GM18505 (cell line): ENCODE data around the gene GLUD1.
"Not testable (repeated sequence)": the region's sequence is repeated elsewhere in the genome, so short reads cannot be mapped to it uniquely, and the experiment has no call there.

Source experiments
- ATAC-seq: cut with Tn5 transposase; IDR thresholded peaks from one replicate; pipeline ENCODE4 v1.9.1; 2021; ENCODE audit not compliant: unreplicated experiment
- POLR2A ChIP-seq: IDR thresholded peaks from 4 replicates; pipeline ENCODE4 v1.6.1; 2011; ENCODE audit warnings: borderline replicate concordance; ENCODE audit not compliant: insufficient read depth, insufficient read length; ENCODE audit errors: extremely low read depth

The GLUD1 gene

DNA sequence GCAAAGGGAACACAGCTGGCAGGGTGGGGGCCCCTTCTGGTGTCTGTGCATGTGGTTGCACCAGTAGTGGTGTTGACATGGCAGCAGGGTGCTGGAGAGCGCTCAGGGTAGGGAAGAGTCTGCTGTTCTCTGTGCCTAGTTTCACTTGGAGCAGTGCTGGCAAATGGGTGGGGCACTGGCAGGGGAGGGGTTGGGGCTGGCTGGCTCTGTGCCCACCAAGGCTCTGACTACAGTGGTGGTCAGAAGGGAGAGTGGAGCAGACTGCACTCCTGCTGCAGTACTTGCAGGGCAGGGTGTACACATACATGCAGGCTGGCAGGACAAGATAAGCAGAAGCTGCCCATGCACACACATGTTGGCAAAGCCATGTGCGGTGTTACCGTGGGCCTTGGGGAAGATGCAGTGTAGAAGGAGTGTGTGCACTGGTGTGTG is 56.3 kb downstream of the GLUD1 start:
- ATAC-seq, result no peak

DNA sequence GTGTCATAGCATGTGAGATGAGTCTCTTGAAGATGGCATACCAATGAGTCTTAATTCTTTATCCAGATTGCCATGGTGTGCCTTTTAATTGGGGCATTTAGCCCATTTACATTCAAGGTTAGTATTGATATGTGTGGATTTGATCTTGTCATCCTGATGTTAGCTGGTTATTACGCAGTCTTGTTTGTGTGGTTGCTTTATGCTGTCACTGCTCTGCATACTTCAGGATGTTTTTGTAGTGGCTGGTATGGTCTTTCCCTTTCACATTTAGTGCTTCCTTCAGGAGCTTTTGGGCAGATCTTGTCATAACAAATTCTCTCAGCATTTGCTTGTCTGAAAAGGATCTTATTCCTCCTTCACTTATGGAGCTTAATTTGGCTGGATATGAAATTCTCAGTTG is 58.0 kb downstream of the GLUD1 start:
- no peak for ATAC-seq
- no peak for TF ChIP-seq POLR2A

More for the DNA sequence above, 56.3 kb downstream of the GLUD1 start:
- TF ChIP-seq POLR2A, result no peak

DNA sequence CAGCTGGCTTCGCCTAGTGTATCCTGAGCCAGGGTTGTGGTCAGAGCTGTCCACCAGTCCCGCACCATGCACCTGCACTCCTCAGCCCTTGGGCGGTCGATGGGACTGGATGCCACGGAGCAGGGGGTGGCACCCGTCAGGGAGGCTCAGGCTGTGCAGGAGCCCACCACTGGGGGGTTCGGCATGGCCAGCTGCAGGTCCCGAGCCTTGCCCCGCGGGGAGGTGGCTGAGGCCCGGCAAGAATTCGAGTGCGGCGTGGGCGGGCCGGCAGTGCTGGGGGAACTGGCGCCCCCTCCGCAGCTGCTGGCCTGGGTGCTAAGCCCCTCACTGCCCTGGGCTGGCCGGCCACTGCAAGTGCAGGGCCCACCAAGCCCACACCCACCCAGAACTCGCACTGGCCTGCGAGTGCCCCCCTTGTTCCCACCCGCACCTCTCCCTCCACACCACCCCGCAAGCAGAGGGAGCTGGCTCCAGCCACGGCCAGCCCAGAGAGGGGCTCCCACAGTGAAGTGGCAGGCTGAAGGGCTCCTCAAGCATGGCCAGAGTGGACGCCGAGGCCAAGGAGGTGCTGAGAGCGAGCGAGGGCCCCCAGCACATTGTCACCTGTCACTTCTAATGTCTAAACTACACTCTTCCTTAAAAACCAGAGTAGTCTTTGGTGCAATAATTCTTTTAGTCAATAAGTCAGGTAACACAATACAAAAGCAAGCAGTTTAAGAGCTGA is 63.6 kb downstream of the GLUD1 start:
- no peak for TF ChIP-seq POLR2A
- ATAC-seq, result no peak

DNA sequence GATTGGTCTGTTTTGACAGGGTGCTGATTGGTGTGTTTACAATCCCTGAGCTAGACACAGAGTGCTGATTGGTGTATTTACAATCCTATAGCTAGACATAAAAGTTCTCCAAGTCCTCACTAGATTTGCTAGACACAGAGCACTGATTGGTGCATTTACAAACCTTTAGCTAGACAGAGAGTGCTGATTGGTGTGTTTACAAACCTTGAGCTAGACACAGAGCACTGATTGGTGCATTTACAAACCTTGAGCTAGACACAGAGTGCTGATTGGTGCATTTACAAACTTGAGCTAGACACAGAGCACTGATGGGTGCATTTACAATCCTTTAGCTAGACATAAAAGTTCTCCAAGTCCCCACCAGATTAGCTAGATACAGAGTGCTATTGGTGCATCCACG is 64.2 kb downstream of the GLUD1 start:
- ATAC-seq, result not testable (repeated sequence)

DNA sequence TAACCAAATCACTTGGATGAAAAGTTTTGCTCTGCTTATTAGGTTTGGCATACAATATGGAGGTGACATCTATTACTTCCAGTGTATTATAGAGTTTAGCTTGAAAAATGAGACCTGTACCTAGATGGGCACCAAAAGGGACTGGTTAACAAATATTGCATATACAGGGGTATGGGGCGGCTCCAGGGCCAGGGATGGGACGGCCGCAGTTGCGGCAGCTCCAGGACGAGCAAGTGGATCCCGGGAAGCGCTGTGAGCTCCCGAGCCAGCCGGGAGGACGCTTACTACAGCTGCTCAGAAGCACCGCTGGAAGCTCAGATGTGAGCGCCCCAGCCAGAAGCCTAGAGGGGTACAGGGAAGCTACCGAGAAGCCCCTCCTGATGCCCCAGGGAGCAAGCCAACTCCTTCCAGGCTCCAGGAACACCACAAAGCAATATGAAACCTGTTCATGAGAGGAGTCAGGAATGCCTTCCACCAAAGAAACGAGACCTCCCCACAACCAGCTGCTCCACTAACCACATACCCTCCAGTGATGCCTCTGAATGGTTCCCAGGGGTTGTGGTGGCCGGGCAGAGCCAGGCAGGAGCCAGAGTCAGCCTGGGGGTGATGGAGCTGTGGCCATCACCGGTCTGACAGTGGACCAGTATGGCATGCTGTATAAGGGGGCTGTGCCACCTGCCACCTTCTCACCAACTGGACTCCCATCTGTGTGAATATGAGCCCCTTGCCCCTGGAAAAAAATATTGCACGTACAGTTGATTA is 67.7 kb downstream of the GLUD1 start:
- not testable (repeated sequence) for ATAC-seq

DNA sequence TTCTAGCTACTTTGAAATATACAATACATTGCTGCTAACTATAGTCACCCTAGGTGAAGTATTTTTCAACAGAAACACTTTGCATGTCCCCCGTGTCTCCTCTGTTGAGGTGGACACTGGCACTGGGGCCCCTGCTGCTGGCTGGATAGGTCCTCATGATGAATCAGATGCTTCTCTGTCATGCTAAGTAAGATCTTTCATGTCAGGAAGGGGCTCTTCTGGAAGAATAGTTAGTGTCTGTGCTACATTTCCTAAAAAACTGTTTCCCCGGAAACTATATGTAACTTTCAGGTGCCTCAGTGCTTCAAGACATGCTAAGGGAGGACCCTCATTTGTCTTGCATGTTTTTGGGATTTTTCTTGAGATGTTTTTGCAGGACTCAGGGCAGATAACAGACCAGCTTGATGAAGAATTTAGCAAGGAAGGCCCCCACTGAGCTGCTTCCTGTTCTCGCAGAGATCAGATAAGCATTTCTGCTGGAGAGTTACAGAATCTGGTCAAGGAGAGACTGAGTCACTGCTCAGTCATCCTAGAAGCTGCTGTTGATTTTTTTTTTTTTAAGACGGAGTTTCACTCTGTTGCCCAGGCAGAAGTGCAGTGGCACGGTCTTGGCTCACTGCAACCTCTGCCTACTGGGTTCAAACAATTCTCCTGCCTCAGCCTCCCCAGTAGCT is 69.2 kb downstream of the GLUD1 start:
- not testable (repeated sequence) for ATAC-seq

- ATAC-seq, result not testable (repeated sequence)
Measured at GRCh38 chr10:87020056-87020455, 74.6 kb downstream of the GLUD1 start, which contains the start of gene FAM25A. Gene FAM25A, plus strand, starts transcription at chr10:87020294. Its CDS starts 31 bp downstream, at chr10:87020325.

GRCh38 chr10:87019504-87019903 is 75.1 kb downstream of the GLUD1 start:
- not testable (repeated sequence) for ATAC-seq

DNA sequence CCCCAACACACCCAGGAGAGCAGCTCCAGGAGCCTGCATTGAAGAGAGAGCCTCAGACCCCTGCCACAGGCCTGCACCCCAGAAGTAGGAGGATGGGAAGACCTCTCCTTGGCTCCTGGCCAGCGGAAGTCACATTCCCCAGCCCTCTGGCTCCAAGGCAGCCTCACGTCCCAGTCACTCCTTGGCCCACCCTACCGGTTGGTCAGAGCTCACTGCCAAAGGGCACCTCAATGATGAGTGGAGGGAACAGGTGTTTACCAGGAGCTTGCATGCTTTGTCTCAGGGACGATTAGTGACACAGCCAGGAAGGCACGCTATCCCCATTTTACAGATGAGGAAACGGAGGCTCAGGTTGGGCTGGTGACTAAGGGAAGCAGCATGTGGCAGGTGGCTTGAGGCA is 75.6 kb downstream of the GLUD1 start:
- not testable (repeated sequence) for ATAC-seq

DNA sequence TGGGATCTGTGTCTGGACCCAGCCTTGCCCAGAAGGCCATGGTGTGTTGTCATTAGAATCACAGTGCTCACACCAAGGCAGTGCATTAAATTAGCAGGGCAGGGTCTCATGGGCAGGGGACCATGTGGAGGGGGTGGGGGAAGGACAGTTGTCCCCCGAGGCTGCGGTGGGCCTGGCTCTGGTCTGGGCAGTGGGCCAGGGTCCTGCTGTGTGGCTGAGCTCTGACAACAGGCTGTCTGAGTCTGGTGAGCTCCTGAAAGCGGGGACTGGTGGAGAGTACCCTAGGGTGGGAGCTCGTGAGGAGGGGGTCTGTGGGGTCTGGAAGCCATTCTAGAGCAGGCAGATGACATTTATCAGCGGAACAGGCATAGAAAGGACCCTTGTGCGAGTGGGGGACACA is 76.5 kb downstream of the GLUD1 start:
- ATAC-seq, result not testable (repeated sequence)

- ATAC-seq, result not testable (repeated sequence)
Measured at GRCh38 chr10:87014986-87015716, 79.5 kb downstream of the GLUD1 start.

DNA sequence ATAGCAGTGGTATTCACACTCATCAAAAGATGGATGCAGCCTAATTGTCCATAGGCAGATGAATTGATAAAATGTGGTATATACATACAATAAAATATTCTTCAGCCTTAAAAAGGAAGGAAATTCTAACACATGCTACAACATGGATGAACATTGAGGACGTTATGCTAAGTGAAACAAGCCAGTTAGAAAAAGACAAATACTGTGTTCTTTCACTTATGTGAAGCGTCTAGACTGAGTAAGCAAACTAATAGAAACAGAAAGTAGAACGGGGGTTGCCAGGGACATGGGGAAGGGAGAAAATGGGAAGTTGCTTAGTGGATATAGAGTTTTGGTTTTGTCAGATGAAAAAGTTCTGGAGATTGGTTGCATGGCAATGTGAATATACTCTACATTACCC is 81.1 kb downstream of the GLUD1 start:
- ATAC-seq, result not testable (repeated sequence)

- ATAC-seq, result not testable (repeated sequence)
Measured at GRCh38 chr10:87009134-87009696, 85.4 kb downstream of the GLUD1 start.

GRCh38 chr10:87008303-87008702 is 86.3 kb downstream of the GLUD1 start:
- ATAC-seq, result not testable (repeated sequence)

DNA sequence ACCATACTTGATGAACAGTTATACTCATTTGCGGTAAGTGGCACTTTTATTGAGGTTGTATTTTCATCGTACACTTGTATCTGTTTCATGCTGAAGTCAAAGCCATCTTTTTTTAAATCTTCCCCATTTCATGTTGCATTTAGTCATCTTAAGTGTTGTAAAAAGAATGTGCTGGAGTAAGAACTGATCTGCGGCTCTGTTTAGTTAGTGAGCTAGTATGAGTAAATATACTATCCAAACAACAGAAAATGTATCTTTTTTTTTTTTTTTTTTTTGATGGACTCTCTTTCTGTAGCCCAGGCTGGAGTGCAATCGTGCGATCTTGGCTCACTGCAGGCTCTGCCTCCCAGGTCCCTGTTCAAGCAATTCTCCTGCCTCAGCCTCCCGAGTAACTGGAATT is 87.0 kb downstream of the GLUD1 start:
- not testable (repeated sequence) for ATAC-seq

GRCh38 chr10:87007124-87007523 is 87.5 kb downstream of the GLUD1 start:
- not testable (repeated sequence) for ATAC-seq
